ENCODE data around the gene CASP9. TPM values are rescaled to one million over a fixed set of nuclear protein-coding genes. Genes with fewer than 3 reads are reported as not detected.

The CASP9 gene
- 13.9 and 19.7 TPM in 2 replicates for total RNA-seq

DNA sequence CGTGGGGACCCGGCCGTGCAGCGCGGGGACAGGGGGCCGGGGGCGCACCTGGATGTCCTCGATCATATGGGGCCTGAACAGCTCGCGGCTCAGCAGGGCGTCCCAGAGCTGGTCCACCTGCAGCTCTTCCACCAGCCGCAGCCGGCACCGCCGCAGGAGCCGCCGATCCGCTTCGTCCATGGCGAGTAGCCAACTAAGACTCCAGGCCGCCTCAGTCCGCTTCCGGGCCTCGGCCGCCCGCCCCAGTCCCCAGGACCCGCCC is at the start of gene CASP9:
Gene CASP9, minus strand, starts transcription at position 195 of the 262 bp plus-strand sequence. Its CDS starts 15 bp downstream, at position 180.
- DNase-seq (ENCODE audit: extremely low read depth, low read depth, low spot score): no peak

DNA sequence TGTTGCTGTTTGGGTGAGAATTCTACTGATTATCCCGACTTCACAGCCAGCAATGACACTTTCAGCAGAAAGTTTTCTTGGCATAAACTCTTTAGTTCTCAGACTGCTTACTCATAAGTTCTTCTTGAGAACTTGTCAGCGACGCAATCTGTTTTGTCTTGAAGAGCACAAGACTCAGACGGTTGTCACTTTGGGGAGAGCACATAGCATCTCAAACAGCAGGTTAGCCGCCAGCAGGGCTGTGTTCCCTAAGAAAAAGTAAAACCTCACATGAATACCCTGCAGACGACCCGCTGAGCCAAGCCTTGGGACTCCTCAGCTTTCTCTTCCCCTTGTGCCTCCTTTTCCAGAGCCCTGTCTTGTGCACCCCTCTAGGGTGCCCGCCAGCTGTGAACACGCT is 49.5 kb upstream of the CASP9 start:
- DNase-seq (ENCODE audit: extremely low read depth, low read depth, low spot score): no peak

DNA sequence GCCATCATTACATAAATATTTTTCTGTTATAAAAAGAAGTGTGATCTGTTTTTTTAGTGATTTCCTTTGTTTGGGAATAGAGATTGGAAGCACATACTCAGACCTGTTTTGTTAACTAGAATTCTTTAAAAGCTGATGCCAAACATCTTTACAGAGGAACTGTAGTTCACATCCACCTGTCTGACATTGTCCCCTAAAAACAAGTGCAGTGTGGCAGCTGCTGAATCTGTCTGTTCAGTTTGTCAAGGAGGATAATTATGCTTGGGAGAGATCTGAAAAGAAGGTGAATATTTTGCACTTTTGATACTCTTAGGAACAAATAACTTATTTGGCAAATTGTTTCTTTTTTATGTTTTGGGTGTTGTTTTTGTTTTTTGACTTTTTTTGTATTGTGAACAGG is 47.3 kb upstream of the CASP9 start:
- no peak for DNase-seq (ENCODE audit: extremely low read depth, low read depth, low spot score)

DNA sequence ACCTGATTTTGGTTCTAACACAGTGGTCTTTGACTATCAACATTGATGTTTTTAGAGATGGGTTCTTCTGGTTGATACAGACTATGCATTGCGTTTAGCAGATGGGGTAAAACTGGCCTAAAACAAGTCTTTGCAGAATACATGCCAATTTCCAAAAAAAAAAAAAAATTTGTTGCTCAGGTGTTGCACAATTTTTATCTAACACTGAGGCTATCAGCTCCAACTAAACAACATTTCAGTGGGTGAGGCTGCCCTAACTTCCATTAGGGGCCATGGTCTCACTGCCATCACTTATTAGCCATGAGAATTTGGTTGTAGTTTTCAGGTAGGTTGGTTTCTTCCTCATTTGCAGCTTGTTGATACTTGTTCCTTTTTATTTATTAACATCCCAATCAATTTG is 46.8 kb upstream of the CASP9 start:
- DNase-seq (ENCODE audit: extremely low read depth, low read depth, low spot score): no peak

DNA sequence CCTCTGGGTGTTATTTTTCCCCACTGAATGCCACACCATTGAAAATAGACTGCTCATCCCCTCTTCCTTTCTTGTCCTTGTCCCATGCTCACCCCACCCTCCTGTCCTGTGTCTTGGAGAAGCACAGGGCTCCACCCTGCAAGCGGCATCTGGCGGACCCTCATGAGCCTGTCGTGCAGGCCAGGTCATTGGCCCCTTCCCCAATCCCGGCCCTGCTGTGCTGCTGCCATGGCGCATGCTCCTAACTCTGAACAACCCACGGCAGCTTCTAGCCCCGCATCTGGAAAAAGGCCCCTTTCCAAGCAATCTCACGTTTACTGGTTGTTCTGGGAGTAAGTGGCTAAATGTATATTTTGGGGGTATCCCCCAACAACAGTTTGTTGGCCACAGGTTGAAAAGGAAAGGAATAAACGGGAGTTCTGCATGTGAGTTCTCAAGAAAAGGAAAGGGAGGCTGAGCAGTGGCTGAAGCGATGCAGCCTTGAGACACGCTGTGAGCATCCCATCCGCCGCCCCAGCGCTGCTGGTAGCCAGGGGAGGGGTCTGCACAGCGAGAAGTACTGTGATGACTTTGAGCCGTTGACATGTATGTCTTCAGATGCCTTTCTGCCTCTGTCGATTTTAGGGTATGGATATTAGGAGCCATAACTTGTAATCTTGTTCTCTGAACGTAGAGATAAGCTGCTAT is 44.5 kb upstream of the CASP9 start:
- no peak for DNase-seq (ENCODE audit: extremely low read depth, low read depth, low spot score)

DNA sequence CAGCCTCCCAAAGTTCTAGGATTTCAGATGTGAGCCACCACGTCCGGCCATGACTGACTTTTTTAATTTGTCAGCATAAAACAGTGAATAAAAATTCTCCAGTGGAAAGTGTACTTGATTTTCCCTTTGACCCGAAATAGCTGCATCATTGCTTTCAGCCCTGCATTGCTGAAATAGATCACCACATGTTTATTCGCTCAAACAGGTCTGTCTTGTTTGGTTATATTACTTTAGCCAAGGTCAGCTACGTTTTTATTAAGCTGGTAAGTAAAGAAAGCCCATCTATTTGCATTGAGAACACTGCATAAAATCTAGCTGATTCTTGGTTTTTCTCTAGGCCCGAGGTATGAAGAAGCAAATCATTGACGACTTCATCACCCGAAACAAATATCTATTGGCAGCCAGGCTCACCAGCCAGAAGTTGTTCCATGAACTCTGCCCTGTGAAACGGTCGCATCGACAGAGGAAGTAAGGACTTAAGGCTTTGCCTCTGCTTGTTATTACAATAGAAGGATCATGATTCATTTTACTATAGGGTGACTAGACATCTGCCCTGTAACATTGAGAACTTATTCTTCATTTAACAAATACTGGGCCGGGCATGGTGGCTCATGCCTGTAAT is 35.3 kb upstream of the CASP9 start:
- DNase-seq (ENCODE audit: extremely low read depth, low read depth, low spot score): no peak

DNA sequence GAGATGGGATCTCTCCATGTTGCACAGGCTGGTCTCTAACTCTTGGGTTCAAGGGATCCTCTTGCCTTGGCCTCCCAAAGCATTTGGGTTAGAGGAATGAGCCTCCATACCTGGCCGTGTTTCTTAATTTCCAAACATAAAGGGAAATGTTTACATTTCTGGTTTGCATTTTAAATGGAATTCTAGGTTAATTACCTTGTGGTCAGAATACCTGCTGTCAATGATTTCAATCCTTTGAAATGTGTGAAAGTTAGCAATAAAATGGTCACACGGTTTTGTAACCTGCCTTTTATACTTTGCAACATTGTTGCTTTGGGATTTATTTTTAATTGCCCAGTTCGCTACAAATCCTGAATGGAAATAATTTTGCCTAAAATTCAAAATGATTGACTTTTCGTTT is 34.5 kb upstream of the CASP9 start:
- no peak for DNase-seq (ENCODE audit: extremely low read depth, low read depth, low spot score)

DNA sequence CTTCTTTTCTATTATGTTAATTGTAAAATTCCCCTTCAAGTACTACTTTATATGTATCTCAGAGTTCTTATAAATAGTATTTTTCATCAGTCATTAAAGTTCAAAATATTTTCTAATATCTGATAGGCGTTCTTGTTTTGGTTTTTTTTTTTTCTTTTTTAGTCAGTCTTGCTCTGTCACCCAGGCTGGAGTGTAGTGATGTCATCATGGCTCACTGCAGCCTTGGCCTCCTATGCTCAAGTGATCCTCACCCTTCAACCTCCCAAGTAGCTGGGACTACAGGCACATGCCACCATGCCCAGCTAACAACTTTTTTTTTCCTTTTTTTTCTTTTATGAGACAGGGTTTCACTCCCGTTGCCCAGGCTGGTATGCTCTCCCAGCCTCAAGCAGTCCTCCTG is 33.6 kb upstream of the CASP9 start:
- no peak for DNase-seq (ENCODE audit: extremely low read depth, low read depth, low spot score)

DNA sequence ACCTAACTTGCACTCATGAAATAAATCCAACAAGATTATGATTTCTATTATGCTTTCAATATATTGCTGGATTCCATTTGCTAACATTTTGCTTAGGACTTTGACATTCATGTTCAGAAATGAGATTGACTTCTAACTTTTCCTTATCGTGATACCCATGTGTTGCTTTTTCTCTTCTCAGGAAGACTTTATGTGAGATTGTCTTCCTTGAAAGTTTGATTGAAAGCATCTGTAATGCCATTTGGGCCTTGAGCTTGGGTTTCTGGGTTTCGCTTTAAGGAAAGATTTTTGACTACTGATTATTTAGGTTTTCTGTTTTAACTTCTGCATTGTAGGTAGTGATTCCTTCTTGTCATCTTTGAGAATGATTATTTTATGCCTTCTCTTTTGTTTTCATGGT is 33.0 kb upstream of the CASP9 start:
- DNase-seq (ENCODE audit: extremely low read depth, low read depth, low spot score): no peak

DNA sequence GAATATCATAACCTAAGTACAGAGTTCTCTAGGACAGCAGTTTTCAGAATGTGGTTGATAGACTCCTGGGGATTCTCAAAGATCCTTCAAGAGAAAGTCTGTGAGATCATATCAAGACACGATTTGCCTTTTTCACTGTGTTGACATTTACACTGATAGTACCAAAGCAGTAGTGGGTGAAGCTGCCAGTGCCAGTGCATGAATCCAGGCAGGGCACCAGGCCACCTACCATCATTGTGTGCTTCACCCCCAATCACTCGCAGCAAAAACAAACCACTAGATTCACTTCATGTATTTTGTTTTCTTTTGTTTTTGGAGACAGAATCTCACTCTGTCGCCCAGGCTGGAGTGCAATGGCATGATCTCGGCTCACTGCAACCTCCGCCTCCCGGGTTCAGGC is 26.6 kb upstream of the CASP9 start:
- DNase-seq (ENCODE audit: extremely low read depth, low read depth, low spot score): no peak

DNA sequence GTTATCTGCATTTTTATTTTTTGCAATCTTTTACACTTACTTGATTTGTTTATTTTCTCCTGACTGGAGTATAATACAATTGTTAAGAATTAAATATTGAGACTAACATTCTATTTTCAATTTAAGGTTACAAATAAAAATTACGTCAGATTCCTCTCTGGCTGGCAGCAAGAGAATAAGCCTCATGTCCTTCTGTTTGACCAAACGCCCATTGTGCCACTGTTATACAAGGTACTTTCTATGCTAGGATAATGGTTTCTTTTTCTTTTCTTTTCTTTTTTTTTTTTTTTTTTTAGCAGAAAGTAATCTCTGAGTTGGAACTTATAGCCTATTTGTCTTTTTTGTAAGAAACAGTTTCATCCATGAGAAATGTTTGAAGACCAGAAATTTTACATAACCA is 22.6 kb upstream of the CASP9 start:
- no peak for DNase-seq (ENCODE audit: extremely low read depth, low read depth, low spot score)

DNA sequence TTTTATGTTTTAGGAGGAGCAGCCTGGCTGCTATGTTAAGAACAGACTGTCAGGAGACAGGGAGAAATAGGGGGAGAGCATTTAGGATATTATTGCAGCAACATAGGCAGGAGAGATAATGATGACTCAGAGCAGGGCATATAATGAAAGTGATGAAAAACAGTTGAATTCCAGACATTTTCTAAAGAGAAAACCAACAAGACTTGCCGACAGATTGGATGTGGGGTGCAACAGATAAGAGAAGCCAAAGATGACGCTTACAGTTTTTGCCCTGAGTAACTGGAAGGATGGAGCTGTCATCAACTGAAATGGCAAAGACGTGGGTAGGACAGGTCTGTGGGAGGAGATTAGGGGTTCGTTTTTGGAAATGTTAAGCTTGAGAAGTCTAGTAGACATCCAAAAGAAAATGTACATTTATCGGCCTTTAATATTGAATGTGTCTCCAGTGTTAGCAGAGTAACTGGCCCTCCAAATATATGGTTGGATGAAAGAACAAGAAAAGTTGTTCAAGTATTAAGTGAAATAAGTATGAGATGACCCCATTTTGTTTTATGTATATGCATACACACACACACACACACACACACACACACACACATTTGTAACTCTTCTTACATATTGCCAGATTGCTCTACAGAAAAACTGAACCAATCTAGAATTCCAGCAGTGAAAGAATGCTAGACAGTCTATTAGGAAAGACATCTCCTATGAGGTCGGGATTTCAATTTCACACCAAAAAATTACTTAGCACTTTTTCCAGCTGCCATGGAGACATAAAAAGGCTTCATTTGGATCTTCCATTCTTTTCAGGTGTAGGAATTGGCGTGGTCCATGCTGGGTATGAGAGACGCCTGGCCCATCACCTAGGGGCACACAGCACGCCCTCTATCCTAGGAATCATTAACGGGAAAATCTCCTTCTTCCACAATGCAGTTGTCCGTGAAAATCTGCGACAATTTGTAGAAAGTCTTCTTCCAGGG is 19.9 kb upstream of the CASP9 start:
- DNase-seq (ENCODE audit: extremely low read depth, low read depth, low spot score): no peak

DNA sequence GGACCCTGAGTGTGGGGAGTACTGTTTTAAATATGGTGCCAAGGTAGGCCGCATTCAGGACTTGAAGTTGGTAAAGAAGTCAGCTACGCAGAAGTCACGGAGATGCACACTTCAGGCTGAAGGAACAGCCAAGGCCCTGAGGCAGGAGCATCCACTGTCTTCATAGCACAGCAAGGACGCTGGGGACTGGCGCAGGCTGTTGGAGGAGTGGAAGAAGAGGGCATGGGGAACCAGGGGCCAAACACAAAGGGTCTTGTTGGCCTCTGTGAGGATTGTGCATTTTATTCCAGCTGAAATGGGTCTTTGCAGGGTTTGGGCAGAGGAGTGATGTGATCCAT is 19.2 kb upstream of the CASP9 start:
- no peak for DNase-seq (ENCODE audit: extremely low read depth, low read depth, low spot score)

DNA sequence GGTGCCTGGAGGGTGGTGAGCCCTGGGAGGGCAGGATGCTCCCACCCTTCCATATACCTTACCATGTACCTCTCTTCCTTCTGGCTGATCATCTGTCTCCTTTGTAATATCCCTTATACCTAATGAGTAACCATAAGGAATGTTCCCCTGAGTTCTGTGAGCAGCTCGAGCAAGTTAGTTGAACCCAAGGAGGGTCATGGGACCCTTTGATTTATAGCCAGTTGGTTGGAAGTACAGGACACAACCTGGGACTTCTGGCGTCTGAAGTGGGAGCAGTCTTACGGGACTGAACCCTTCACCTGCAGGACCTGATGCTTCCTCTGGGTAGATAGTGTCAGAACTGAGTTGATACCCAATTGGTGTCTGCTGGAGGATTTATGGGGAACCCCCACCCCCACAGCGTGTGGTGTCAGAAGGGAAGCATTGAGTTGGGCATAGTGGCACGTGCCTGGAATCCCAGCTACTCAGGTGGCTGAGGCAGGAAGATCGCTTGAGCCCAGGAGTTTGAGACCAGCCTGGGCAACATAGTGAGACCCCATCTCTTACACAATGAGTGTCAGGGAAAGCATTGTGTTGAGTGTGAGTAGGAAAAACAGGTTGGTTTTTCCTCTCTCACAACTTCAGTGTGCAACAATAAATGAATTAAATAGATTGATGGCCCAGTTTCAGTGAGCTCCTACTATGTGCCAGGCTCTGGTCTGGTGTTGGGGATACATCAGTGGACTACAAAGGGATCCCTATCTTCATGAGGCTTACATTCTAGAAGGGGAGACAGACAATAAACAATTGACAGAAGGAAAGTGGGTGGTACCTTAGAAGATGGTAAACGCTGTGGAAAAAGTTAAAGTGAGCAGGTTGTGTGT is 18.6 kb upstream of the CASP9 start:
- no peak for DNase-seq (ENCODE audit: extremely low read depth, low read depth, low spot score)

DNA sequence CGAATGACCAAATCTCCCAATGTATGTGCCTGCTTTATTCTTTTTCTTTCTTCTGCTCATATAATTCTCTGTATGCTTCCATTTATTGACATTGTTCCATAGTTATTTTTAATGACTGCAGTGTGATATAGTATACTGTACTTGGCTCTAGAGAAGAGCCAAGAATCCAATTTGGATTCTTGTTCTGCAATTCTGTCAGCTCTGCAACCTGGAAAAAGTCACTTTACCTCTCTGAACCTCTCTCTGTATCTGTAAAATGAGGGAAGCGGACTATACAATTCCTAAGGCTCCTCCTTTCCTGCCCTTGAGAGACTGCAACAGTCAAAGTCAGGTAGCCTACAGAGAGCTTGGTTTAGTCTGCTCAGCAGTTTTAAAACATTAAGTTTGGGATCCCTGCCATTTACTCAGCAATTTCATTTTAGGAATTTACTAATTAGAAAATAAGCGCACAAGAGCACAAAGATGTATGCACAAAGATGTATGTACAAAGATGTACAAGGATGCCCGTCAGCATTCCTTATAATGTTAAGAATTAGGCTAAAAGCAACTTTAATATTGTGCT is 17.3 kb upstream of the CASP9 start:
- no peak for DNase-seq (ENCODE audit: extremely low read depth, low read depth, low spot score)

DNA sequence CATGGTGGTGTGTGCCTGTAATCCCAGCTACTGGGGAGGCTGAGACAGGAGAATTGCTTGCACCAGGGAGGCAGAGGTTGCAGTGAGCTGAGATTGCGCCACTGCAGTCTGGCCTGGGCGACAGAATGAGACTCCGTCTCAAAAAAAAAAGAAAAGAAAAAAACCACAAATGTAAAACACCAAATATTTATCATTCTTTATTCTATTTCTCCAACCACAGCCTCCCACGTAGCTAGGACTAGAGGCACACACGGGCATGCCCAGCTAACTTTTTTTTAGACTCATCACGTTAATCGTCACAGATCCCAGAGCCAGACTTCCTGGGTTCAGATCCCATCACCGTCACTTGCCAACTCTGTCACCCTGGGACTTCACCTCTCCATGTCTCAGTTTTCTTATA is 16.2 kb upstream of the CASP9 start:
- DNase-seq (ENCODE audit: extremely low read depth, low read depth, low spot score): no peak

DNA sequence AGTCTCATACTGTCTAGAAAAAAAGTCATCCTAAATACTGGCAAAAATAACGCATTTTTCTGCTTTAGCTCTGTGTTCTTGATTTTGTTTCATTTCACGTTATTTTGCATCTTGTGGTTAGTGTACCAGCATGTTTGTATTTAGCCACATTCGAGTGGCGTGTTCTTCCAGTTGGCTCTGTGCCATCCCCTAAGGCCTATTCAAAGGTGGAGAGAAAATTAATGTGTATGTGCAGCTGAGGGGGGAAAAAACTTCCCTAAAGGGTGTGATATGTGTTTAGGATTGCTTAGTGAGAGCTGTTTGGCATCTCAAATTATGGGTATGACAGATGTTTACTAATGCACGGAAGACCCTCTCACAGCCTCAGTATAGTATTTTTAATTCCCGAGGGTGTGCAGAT is 14.8 kb upstream of the CASP9 start:
- DNase-seq (ENCODE audit: extremely low read depth, low read depth, low spot score): no peak

DNA sequence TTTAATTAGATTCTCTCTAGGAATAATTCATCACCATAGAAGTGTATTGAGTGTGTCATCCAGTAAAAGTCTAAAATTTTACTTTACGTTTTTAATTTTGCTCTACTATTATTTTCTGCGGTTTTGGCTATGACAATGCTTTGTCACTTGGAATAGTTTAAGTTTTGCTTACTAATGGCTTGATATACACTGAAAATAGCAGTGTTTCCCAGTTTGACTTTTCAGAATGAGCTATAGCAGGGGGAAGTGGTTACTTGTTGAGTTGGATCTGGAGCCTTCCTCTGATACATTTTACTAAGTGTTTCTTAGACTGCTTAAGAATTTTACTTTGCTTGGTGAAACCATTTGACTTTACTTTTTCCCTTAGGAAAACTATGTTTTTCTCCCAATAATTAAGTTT is 7.7 kb upstream of the CASP9 start:
- DNase-seq (ENCODE audit: extremely low read depth, low read depth, low spot score): no peak

DNA sequence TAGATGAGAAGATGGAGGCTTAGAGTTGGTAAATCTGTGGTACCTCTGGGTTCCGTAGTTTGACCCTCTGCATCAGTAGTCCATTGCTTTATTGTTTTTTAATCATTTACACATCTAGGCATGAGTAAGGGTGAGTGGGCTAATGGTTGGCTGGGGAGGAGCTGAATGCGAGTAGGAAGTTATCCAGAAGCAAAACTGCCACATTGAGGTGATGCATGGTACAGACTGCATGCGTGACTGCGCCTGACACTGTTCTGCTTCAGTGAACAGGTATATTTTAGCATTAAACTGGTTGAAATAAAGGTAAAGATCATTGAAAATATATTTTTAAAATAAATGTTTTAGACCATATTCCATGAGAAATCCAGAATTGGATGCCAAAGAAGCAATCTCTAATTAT is 7.0 kb upstream of the CASP9 start:
- DNase-seq (ENCODE audit: extremely low read depth, low read depth, low spot score): no peak

DNA sequence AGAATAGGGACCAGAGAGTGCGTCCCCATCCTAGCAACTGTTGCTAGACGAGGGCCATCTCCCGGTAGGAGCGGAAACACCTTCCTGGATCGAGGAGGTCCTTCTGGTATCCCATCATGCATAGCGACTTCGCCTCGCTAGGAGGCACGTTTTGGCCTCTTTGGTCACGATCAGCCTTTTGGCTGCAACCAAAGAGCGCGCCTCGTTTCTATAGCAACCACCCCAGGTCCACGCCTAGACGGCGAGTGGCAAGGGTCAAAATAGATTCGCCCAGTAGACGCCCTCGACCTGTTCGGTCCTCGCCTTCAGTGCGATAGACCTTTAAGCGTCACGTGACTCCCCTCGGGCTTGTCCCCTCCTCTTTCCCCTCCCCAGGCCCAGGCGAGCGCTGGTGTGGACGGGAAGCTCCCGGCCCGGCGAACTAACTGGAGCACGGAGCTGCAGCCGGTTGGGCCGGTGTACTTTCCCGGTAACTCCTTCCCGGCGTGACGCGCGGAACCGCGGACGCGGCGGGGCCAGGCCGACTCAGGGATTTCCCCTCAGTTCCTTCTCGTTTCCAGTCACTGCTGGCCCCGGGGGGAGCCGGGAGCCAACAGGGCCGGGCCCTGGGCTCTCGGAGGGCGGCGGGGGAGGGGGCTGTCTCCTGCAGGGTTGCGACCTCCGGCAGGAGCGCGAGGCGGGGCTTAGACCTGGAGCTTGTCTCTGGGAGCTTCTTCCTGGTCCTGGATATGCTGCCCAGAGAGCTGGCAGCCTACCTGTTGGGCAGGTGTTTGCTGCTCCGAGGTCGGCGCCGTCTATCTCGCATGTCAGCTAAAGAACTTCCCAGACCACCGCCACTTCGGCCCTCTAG is 2.7 kb upstream of the CASP9 start, which contains the start of gene DNAJC16:
Gene DNAJC16, plus strand, starts transcription at position 359 of the 850 bp plus-strand sequence. CDS start 2,258 bp downstream, outside the sequence.
- peak; percentile 99 for DNase-seq (ENCODE audit: extremely low read depth, low read depth, low spot score)
